ENCODE results near the gene CSDE1. TPM values are rescaled to one million over a fixed set of nuclear protein-coding genes. Genes with fewer than 3 reads are reported as not detected.

The CSDE1 gene
- polyA plus RNA-seq, 1 of the 3 experiments (the other 2 are of a cell fraction), result 151 TPM

- Histone ChIP-seq H3K9me2 (no peaks in the 10 kb centered on the region), H3K9me3 (no peaks in the 10 kb centered on the region), H3K27ac (ENCODE audit: low read depth in 2 of 2, low read length in 1 of 2) (no peak within 1 kb of the TSS), H3K79me2 (ENCODE audit: insufficient read depth) (no peaks in the 10 kb centered on the region), H4K20me1 (ENCODE audit: insufficient read depth) (no peaks in the 10 kb centered on the region), H3K9ac (no peak within 1 kb of the TSS), H3K4me2 (no peak within 1 kb of the TSS), H3K4me3 (ENCODE audit: low read depth in 2 of 2, low read length in 1 of 2) (no peak within 1 kb of the TSS), H3K4me1 (ENCODE audit: control insufficient read depth in 1 of 2, insufficient read depth in 2 of 2, low read depth in 1 of 2, low read length in 1 of 2) (no peaks in the 10 kb centered on the region), H3K27me3 (ENCODE audit: insufficient read depth) (no peaks in the 10 kb centered on the region; the same call in 1 of the 2 replicates), H2AFZ (ENCODE audit: low read depth) (peak within 1 kb of the TSS; percentile 65; the same call in 1 of the 2 replicates), H3F3A (replicated peaks; ENCODE audit: insufficient read depth) (no peaks in the 10 kb centered on the region), H3K36me3 (replicated peaks in 1 of 2; ENCODE audit: control insufficient read depth in 1 of 2, insufficient read depth in 2 of 2, low read length in 1 of 2) (no peaks in the 10 kb centered on the region)
- 36% methylated on average over 6 of the region's 6 CpGs for whole genome bisulfite sequencing (ENCODE audit: low lambda C conversion rate)
- ChIA-PET CTCF (interaction anchor here (1.2 kb wide), 1 partner anchor 42 kb away, joined by 3 read pairs; no protein-coding TSS in a partner anchor), POLR2A (interaction anchor here (0.6 kb wide), 1 partner anchor 11 kb away, joined by 4 read pairs; no protein-coding TSS in a partner anchor)
- TF ChIP-seq TCF12 (IDR thresholded peaks at IDR 0.05) (no peak), CTCF (IDR thresholded peaks at IDR 0.05) (no peak), CHD2 (IDR thresholded peaks at IDR 0.05; ENCODE audit: low read length, partially characterized antibody) (no peak)
- no peak for DNase-seq
Observed at GRCh38 chr1:114695430-114696058, 62.2 kb downstream of the CSDE1 start, which contains the start of gene AMPD1. Gene AMPD1 (minus strand): TSS chr1:114695546. CDS start chr1:114695471, 75 bp downstream.

- TF ChIP-seq GABPA (IDR thresholded peaks at IDR 0.05; ENCODE audit: low read depth), result no peak
- no peak for TF ChIP-seq YY1 (IDR thresholded peaks at IDR 0.05; ENCODE audit: low read depth)
- TF ChIP-seq ELF1 (IDR thresholded peaks at IDR 0.05), result no peak
- no peak for TF ChIP-seq TAF1 (IDR thresholded peaks at IDR 0.05; ENCODE audit: borderline replicate concordance, low read depth, low read length)
- TF ChIP-seq RAD21 (IDR thresholded peaks at IDR 0.05; ENCODE audit: low read length), result no peak
- TF ChIP-seq EZH2phosphoT487 (IDR thresholded peaks at IDR 0.05; ENCODE audit: borderline replicate concordance, low read depth), result no peak
- no peak for TF ChIP-seq POLR2AphosphoS5 (IDR thresholded peaks at IDR 0.05; ENCODE audit: low read depth, low read length)
- no peak for TF ChIP-seq MEF2A (IDR thresholded peaks at IDR 0.05; ENCODE audit: borderline replicate concordance, low read depth)
- TF ChIP-seq NRF1 (IDR thresholded peaks at IDR 0.05; ENCODE audit: low read depth, low read length), result no peak
- TF ChIP-seq, protein P1, sequence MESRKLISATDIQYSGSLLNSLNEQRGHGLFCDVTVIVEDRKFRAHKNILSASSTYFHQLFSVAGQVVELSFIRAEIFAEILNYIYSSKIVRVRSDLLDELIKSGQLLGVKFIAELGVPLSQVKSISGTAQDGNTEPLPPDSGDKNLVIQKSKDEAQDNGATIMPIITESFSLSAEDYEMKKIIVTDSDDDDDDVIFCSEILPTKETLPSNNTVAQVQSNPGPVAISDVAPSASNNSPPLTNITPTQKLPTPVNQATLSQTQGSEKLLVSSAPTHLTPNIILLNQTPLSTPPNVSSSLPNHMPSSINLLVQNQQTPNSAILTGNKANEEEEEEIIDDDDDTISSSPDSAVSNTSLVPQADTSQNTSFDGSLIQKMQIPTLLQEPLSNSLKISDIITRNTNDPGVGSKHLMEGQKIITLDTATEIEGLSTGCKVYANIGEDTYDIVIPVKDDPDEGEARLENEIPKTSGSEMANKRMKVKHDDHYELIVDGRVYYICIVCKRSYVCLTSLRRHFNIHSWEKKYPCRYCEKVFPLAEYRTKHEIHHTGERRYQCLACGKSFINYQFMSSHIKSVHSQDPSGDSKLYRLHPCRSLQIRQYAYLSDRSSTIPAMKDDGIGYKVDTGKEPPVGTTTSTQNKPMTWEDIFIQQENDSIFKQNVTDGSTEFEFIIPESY (IDR thresholded peaks at IDR 0.05; ENCODE audit: borderline replicate concordance, low read depth), result no peak
- ChIA-PET CTCF (interaction anchor here (0.8 to 1.5 kb wide), 3 partner anchors 23 to 348 kb away, joined by 3 to 4 read pairs (median 3); partner anchors contain the start of gene DENND2C), POLR2A (interaction anchor here (0.6 kb wide), 1 partner anchor 10 kb away, joined by 4 read pairs; no protein-coding TSS in a partner anchor)
- 33% methylated on average over 9 of the region's 9 CpGs for WGBS (ENCODE audit: low lambda C conversion rate)
- H3K4me1 ChIP-seq (ENCODE audit: control insufficient read depth in 1 of 2, insufficient read depth in 2 of 2, low read depth in 1 of 2, low read length in 1 of 2), result no peaks in the 10 kb centered on the region
- no peaks in the 10 kb centered on the region for H3K36me3 ChIP-seq (replicated peaks in 1 of 2; ENCODE audit: control insufficient read depth in 1 of 2, insufficient read depth in 2 of 2, low read length in 1 of 2)
- H3K9ac ChIP-seq, result no peak overlapping the region
- H3K27ac ChIP-seq (ENCODE audit: low read depth in 2 of 2, low read length in 1 of 2), result no peak overlapping the region
- no peak for DNase-seq
- H3K27me3 ChIP-seq (ENCODE audit: insufficient read depth), result peaks cover 7% of the 10 kb centered on the region; the same call in 1 of the 2 replicates
- H3F3A ChIP-seq (replicated peaks; ENCODE audit: insufficient read depth), result no peaks in the 10 kb centered on the region
- H3K9me3 ChIP-seq, result no peaks in the 10 kb centered on the region
- no peaks in the 10 kb centered on the region for H3K79me2 ChIP-seq (ENCODE audit: insufficient read depth)
- H4K20me1 ChIP-seq (ENCODE audit: insufficient read depth), result no peaks in the 10 kb centered on the region
- no peak overlapping the region for H3K4me3 ChIP-seq (ENCODE audit: low read depth in 2 of 2, low read length in 1 of 2)
- no peak overlapping the region for H3K4me2 ChIP-seq
- peak overlapping the region; percentile 65; the same call in 1 of the 2 replicates for H2AFZ ChIP-seq (ENCODE audit: low read depth)
- no peaks in the 10 kb centered on the region for H3K9me2 ChIP-seq
Observed at GRCh38 chr1:114694540-114695310, 63.1 kb downstream of the CSDE1 start.

Data from SK-N-SH (cell line).